ENCODE data around the gene SMLR1. TPM values are rescaled to one million over a fixed set of nuclear protein-coding genes. Genes with fewer than 3 reads are reported as not detected.

SMLR1 gene
- total RNA-seq, 2 experiments from 2014 or later: not detected

- ChIA-PET CTCF (ENCODE audit: unreplicated experiment) (no interaction called here), POLR2A (interaction anchor here (0.6 kb wide), 1 partner anchor 19 kb away, joined by 4 read pairs; no protein-coding TSS in a partner anchor)
- H4K20me1 ChIP-seq (ENCODE audit: insufficient read depth, low read length): no peaks in the 10 kb centered on the region
- no peak for TF ChIP-seq CTCF (conservative IDR thresholded peaks at IDR 0.05; ENCODE audit: low read length)
- no peak for TF ChIP-seq EZH2phosphoT487 (IDR thresholded peaks at IDR 0.05; ENCODE audit: borderline replicate concordance, low read depth, low read length)
- no peak for DNase-seq (ENCODE audit: low spot score)
- intact Hi-C loops (cut with micrococcal nuclease; ENCODE audit: unreplicated experiment): no loop called here
- no peaks in the 10 kb centered on the region for H3K9me3 ChIP-seq (ENCODE audit: low read length)
- H3K4me2 ChIP-seq (ENCODE audit: low read length): no peak overlapping the region
- H3K9me2 ChIP-seq (ENCODE audit: insufficient read depth, low read length): no peaks in the 10 kb centered on the region
- no peak overlapping the region for H2AFZ ChIP-seq (ENCODE audit: low read length)
- H3K4me3 ChIP-seq (ENCODE audit: low read depth, low read length, poor library complexity, severe bottlenecking): no peak overlapping the region
- H3K79me2 ChIP-seq (ENCODE audit: insufficient read depth, low read depth, low read length): no peaks in the 10 kb centered on the region
- no peaks in the 10 kb centered on the region for H3K4me1 ChIP-seq (ENCODE audit: insufficient read depth, low read length, poor library complexity, severe bottlenecking)
- H3K27ac ChIP-seq (ENCODE audit: low read depth, low read length, poor library complexity, severe bottlenecking): no peak overlapping the region
- peaks cover 32% of the 10 kb centered on the region; the same call in 1 of the 2 replicates for H3K36me3 ChIP-seq (ENCODE audit: insufficient read depth, low read length)
- no TSS peak for BruUV-seq (replicated peaks)
Measured at GRCh38 chr6:130865793-130866192, 38.6 kb downstream of the SMLR1 start.

GRCh38 chr6:130869681-130870080 lies 42.5 kb downstream of the SMLR1 start:
- no peak overlapping the region for H3K27ac ChIP-seq (ENCODE audit: low read depth, low read length, poor library complexity, severe bottlenecking)
- TF ChIP-seq CTCF (conservative IDR thresholded peaks at IDR 0.05; ENCODE audit: low read length) (no peak), EZH2phosphoT487 (IDR thresholded peaks at IDR 0.05; ENCODE audit: borderline replicate concordance, low read depth, low read length) (no peak)
- no peak overlapping the region for H3K4me3 ChIP-seq (ENCODE audit: low read depth, low read length, poor library complexity, severe bottlenecking)
- no peaks in the 10 kb centered on the region for H3K9me3 ChIP-seq (ENCODE audit: low read length)
- no peaks in the 10 kb centered on the region for H3K4me1 ChIP-seq (ENCODE audit: insufficient read depth, low read length, poor library complexity, severe bottlenecking)
- H3K4me2 ChIP-seq (ENCODE audit: low read length): no peak overlapping the region
- H4K20me1 ChIP-seq (ENCODE audit: insufficient read depth, low read length): no peaks in the 10 kb centered on the region
- ChIA-PET CTCF (ENCODE audit: unreplicated experiment) (no interaction called here), POLR2A (no interaction called here)
- peaks cover 16% of the 10 kb centered on the region; the same call in 1 of the 2 replicates for H3K36me3 ChIP-seq (ENCODE audit: insufficient read depth, low read length)
- BruUV-seq (replicated peaks): TSS peak; percentile 90
- H2AFZ ChIP-seq (ENCODE audit: low read length): no peak overlapping the region
- no peak for DNase-seq (ENCODE audit: low spot score)
- intact Hi-C loops (cut with micrococcal nuclease; ENCODE audit: unreplicated experiment): no loop called here
- no peaks in the 10 kb centered on the region for H3K9me2 ChIP-seq (ENCODE audit: insufficient read depth, low read length)
- no peaks in the 10 kb centered on the region for H3K79me2 ChIP-seq (ENCODE audit: insufficient read depth, low read depth, low read length)

- Histone ChIP-seq H3K27ac (ENCODE audit: low read depth, low read length, poor library complexity, severe bottlenecking) (no peak overlapping the region), H3K4me1 (ENCODE audit: insufficient read depth, low read length, poor library complexity, severe bottlenecking) (no peaks in the 10 kb centered on the region), H3K9me2 (ENCODE audit: insufficient read depth, low read length) (no peaks in the 10 kb centered on the region), H3K4me2 (ENCODE audit: low read length) (no peak overlapping the region), H3K9me3 (ENCODE audit: low read length) (no peaks in the 10 kb centered on the region), H3K36me3 (ENCODE audit: insufficient read depth, low read length) (peaks cover 12% of the 10 kb centered on the region; the same call in 1 of the 2 replicates), H4K20me1 (ENCODE audit: insufficient read depth, low read length) (no peaks in the 10 kb centered on the region), H3K4me3 (ENCODE audit: low read depth, low read length, poor library complexity, severe bottlenecking) (no peak overlapping the region), H2AFZ (ENCODE audit: low read length) (no peak overlapping the region), H3K79me2 (ENCODE audit: insufficient read depth, low read depth, low read length) (no peaks in the 10 kb centered on the region)
- no peak for DNase-seq (ENCODE audit: low spot score)
- CTCF ChIA-PET (ENCODE audit: unreplicated experiment): interaction anchor here (1.5 kb wide), 1 partner anchor 246 kb away, joined by 3 read pairs; no protein-coding TSS in a partner anchor
- intact Hi-C loops (cut with micrococcal nuclease; ENCODE audit: unreplicated experiment): no loop called here
- POLR2A ChIA-PET: interaction anchor here (1.0 to 1.1 kb wide), 2 partner anchors 13 to 201 kb away, joined by 3 read pairs; no protein-coding TSS in a partner anchor
- no TSS peak for BruUV-seq (replicated peaks)
- no peak for TF ChIP-seq EZH2phosphoT487 (IDR thresholded peaks at IDR 0.05; ENCODE audit: borderline replicate concordance, low read depth, low read length)
- no peak for TF ChIP-seq CTCF (conservative IDR thresholded peaks at IDR 0.05; ENCODE audit: low read length)
Measured at GRCh38 chr6:130870179-130870880, 43.1 kb downstream of the SMLR1 start.

All from OCI-LY7 (cell line).